ENCODE results near the gene AGAP1.

AGAP1 gene

GRCh38 chr2:235641956-235642355 is 148.1 kb downstream of the AGAP1 start:
- no peak for DNase-seq

- DNase-seq: no peak
These were observed 148.7 kb downstream of the AGAP1 start for GRCh38 chr2:235642446-235643098.

- no peak for DNase-seq
These were observed 150.1 kb downstream of the AGAP1 start for GRCh38 chr2:235643680-235644511.

GRCh38 chr2:235647264-235647663 is 153.4 kb downstream of the AGAP1 start:
- DNase-seq: no peak

- DNase-seq: no peak
These were observed 154.0 kb downstream of the AGAP1 start for GRCh38 chr2:235647877-235648276.

GRCh38 chr2:235649418-235649817 is 155.6 kb downstream of the AGAP1 start:
- no peak for DNase-seq

GRCh38 chr2:235651643-235652042 is 157.8 kb downstream of the AGAP1 start:
- no peak for DNase-seq

- DNase-seq: no peak
These were observed 160.4 kb downstream of the AGAP1 start for GRCh38 chr2:235654103-235654813.

- no peak for DNase-seq
These were observed 164.7 kb downstream of the AGAP1 start for GRCh38 chr2:235658351-235659174.

- DNase-seq: no peak
These were observed 166.0 kb downstream of the AGAP1 start for GRCh38 chr2:235659767-235660322.

GRCh38 chr2:235660484-235661082 is 166.7 kb downstream of the AGAP1 start:
- DNase-seq: no peak

- DNase-seq: no peak
These were observed 167.5 kb downstream of the AGAP1 start for GRCh38 chr2:235661167-235661937.

- DNase-seq: no peak
These were observed 168.1 kb downstream of the AGAP1 start for GRCh38 chr2:235661952-235662351.

- no peak for DNase-seq
These were observed 170.0 kb downstream of the AGAP1 start for GRCh38 chr2:235663875-235664274.

GRCh38 chr2:235665661-235666212 is 171.9 kb downstream of the AGAP1 start:
- DNase-seq: no peak

GRCh38 chr2:235666213-235666781 is 172.5 kb downstream of the AGAP1 start:
- DNase-seq: peak; percentile 62

- no peak for DNase-seq
These were observed 174.9 kb downstream of the AGAP1 start for GRCh38 chr2:235668782-235669181.

GRCh38 chr2:235669269-235669831 is 175.5 kb downstream of the AGAP1 start:
- DNase-seq: peak; percentile 62

- no peak for DNase-seq
These were observed 176.4 kb downstream of the AGAP1 start for GRCh38 chr2:235669983-235670962.

Data from CD4-positive, alpha-beta T cell treated with Interleukin-10 for 1 hour (primary cell).